ENCODE data around the gene TMEM269. TPM values are rescaled to one million over a fixed set of nuclear protein-coding genes. Genes with fewer than 3 reads are reported as not detected.
A peak's percentile ranks its signal among the peaks of the same experiment; 100 is the strongest.

Gene TMEM269
- total and polyA plus RNA-seq, 9 of the 15 experiments (the other 6 are each of a cell fraction or from before 2014, with no cell fraction given) = 0.09 to 0.49 (median 0.21) TPM

- no peak for TF ChIP-seq ARID3B (CRISPR knock-in tag; IDR thresholded peaks at IDR 0.05; ENCODE audit: borderline replicate concordance)
- no peak for TF ChIP-seq BDP1 (IDR thresholded peaks at IDR 0.05; ENCODE audit: insufficient read depth, insufficient read length)
- no peak for TF ChIP-seq IFI16 (CRISPR knock-in tag; IDR thresholded peaks at IDR 0.05)
- no peak for TF ChIP-seq SMAD2 (IDR thresholded peaks at IDR 0.05; ENCODE audit: low read depth, low read length)
- no peak for TF ChIP-seq CCAR2 (IDR thresholded peaks at IDR 0.05; ENCODE audit: low read depth, low read length)
- TF ChIP-seq ELF4 (CRISPR knock-in tag; IDR thresholded peaks at IDR 0.05) = 0 out of 2 replicates have a peak, but pooled peaks have one; percentile 61
- no peak for TF ChIP-seq ZC3H8 (IDR thresholded peaks at IDR 0.05)
- no peak for TF ChIP-seq SFPQ (IDR thresholded peaks at IDR 0.05; ENCODE audit: low read depth, low read length)
- TF ChIP-seq RNF219 (CRISPR knock-in tag; IDR thresholded peaks at IDR 0.05) = no peak
- TF ChIP-seq ZNF277 (CRISPR knock-in tag; IDR thresholded peaks at IDR 0.05; ENCODE audit: borderline replicate concordance) = no peak
- TF ChIP-seq E2F1 (CRISPR knock-in tag; IDR thresholded peaks at IDR 0.05) = no peak
- peak; percentile 85 for TF ChIP-seq POLR2H (tag; IDR thresholded peaks at IDR 0.05; ENCODE audit: low read depth)
- no peak for TF ChIP-seq DEAF1 (CRISPR knock-in tag; IDR thresholded peaks at IDR 0.05)
Observed at GRCh38 chr1:42816585-42817439, 32.0 kb downstream of the TMEM269 start, which contains the start of the genes ERMAP and SVBP (continued).
